ENCODE measurements around the gene RAB1A.

RAB1A gene

DNA sequence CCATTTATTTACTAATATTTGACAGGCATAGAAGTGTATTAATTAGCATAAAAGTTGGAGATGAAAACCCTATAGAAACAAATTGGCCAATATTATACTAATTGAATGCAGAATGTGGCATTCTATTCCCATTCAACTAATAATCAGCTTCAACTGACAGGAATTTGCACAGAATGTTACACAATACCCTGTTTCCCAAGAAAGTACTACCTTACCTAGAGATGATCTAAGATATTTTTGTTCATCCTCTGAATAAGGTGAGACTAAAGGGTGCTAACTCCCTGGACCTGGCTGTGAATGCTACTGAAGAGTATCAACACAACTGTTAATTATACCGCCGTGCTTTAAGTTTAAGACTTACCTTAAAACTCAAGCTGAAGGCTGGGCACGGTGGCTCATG is 44.8 kb downstream of the RAB1A start:
- no peak for DNase-seq

DNA sequence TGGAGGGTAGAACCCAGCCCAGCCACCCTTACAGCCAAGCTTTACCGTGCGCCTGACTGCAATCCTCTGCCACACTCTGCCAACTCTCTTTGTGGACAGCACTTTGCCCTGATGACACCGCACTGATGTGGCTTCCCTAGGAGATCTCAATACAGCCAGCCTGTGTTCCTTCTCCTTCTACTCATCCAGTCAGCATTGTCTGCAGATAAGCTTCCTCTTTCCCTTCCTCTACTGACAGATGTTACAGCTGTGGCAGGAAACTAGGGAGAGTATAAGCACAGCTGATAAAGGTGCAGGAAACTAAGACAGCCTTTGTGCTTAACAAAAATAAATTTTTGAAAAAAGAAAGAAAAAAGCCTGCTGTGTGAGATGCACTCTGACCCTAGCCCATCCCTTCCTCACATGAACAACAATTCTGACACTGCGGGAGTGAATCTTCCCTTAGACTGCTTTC is 48.6 kb downstream of the RAB1A start:
- DNase-seq, result peak; percentile 97

DNA sequence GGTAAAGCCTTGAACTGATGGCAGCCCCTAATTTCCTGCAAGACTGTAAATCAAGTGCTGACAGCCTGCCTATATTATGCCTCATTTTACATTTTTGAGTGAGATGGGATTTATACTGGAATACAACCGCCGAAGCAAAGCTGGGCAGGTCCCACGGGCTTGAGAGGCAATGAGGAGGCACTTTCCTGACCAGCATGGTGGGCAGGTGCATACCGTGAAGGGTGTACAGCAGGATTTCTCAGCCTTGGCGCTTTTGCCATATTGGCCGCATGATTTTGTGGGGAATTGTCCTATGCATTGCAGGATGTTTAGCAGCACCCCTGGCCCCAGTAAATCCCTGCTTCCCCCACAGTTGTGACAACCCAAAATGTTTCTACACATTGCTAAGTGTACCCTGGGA is 50.9 kb downstream of the RAB1A start:
- no peak for DNase-seq

DNA sequence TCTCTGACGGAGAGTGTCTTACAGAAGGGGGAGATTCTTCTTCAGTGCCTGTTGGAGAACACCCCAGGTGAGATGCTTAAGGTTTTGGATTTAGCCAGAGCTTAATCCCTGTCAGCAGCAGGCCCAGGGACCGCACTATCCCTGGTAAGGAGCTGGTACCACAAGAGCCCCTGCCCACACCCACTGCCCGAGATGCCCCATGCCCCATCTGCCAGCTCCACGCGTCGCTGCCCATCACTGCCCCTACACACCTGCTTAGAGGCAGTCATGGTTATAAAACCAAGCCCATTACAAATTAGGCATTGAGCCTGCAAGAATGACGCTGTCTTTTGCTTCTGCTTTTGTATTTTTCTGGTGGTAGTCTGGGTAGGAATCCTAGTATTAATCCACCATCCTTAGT is 52.0 kb downstream of the RAB1A start:
- DNase-seq, result no peak

DNA sequence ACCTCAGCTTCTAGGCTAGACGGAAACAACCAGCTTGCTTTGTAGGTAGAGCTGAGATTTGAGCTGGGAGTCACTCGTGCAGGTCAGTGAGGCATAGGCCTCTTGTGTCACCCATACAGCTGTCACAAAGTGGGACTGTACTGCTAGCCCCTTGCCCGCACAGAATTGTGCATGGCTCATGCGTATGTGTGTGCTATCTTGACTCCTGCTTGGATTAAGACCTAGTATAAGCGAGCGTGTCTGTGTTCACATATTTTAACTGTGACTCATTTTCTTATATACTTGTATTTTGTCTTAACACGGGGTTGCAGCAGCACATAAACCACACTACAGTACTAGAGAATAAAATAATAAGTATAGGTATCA is 53.6 kb downstream of the RAB1A start:
- no peak for DNase-seq

DNA sequence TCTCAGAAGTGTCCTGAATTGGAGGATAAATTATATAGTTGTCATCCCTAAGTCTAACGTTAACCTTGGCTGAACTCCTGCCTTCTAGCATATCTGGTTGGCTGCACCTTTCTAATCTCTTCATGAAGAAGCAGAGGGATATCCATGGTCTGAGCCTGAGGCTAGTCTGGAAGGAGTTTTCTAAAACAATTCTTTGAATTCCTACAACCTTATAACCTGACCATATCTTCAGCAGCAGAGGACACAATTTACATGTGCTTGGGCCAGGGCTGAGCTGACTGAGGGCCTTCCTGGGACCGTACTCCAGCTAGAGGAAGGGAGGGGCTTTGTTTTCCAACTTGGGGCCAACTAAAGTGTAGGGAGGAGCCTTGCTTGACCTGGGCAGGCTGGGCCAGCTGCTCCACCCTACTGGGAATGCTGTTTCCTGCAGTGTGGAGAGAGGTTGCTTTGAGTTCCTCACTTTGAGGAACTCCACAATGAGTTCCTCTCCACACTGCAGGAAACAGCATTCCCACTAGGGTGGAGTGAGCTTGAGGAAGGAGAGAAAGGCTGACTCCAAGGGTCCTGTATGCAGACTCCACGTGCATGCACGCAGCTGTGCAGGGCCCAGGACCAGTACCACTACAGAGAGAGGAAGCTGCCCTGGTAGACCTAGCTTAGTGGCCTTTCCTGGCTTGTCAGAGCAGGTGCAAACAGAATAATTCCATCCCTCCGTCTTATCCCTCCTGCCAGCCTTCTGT is 54.1 kb downstream of the RAB1A start:
- DNase-seq, result no peak

DNA sequence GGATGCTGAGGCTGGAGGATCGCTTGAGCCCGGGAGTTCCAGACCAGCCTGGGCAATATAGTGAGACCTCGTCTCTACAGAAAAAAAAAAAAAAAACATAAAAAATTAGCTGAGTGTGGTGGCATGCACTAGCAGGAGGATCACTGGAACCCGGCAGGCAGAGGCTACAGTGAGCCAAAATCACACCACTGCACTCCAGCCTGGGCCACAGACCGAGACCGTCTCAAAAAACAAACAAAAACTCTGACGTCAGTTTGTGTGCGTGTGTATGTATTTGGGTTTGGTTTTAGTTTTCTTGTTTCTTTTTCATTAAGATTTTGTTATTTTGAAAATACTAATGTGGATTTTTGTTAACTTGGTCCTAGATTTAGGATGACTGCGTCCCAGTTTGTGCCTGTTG is 54.7 kb downstream of the RAB1A start:
- DNase-seq, result no peak

DNA sequence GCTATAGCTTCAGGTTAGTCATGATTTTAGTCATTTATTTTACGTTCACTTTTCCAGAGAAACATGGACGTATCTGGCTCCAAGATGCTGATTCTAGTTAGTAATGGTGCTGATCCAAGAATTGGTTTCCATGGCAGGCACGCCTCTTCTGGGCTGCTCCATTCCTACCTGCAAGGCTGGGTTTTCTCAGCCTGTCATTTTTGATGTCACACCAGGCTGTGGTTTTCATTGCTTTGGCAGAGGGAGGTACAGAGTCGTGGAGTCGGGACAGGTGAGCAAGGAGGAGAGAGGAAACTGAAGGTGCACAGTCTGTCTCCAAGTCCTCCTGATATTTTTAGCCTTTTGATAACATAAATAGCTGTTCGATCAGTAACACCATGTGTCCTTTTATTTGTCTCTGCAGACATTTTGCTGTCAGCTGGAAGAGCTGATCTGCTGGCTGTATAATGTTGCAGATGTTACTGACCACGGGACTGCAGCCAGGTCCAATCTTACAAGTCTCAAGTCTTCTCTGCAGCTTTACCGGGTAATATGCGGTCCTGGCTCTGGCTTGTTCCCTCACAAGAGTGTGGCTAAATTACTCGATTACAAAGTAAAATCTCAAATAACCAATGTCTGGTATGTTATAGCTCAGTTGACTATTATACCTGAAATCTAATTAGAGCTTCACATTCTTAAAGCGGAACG is 55.9 kb downstream of the RAB1A start:
- DNase-seq, result no peak

DNA sequence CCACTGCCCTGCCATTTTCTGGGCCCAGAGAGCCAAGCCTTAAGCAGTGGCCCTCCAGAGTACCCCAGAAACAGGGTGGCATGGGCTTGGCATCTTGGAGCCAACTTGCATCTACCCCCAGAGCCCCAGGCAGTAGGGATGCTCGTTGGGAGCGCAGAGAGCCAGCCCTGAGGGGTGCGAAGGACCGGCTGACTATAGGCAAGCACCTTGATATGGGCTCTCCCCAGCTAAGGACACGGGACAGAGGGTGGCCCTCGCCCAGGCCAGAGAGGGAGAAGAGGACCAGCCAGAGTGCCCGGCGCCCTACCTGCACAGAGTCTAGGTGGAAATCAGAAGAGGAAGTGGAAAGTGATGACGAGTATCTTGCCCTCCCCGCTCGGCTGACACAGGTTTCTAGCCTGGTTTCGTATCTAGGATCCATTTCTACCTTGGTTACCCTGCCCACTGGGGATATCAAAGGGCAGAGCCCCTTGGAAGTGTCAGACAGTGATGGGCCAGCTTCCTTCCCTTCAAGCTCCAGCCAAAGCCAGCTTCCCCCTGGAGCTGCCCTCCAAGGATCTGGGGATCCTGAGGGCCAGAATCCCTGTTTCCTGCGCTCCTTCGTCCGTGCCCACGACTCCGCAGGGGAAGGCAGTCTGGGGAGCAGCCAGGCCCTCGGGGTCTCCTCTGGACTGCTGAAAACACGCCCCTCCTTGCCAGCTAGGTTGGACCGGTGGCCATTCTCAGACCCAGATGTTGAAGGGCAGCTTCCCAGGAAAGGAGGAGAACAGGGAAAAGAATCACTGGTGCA is 57.5 kb downstream of the RAB1A start:
- DNase-seq, result no peak

DNA sequence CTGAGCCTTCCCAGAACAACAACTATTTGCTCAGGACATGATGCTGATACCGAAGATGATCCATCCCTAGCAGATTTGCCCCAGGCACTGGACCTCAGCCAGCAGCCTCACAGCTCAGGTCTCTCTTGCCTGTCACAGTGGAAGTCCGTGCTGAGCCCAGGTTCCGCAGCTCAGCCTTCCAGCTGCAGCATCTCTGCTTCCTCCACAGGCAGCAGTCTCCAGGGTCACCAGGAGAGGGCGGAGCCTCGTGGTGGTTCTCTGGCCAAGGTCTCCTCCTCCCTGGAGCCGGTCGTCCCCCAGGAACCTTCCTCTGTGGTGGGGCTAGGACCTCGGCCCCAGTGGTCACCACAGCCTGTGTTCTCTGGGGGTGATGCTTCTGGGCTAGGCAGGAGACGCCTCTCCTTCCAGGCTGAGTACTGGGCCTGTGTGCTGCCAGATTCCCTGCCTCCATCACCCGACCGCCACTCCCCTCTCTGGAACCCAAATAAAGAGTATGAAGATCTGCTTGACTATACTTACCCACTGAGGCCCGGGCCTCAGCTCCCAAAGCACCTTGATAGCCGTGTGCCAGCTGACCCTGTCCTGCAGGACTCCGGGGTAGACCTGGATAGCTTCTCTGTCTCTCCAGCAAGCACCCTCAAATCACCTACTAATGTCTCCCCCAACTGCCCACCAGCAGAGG is 58.3 kb downstream of the RAB1A start:
- peak; percentile 35 for DNase-seq

DNA sequence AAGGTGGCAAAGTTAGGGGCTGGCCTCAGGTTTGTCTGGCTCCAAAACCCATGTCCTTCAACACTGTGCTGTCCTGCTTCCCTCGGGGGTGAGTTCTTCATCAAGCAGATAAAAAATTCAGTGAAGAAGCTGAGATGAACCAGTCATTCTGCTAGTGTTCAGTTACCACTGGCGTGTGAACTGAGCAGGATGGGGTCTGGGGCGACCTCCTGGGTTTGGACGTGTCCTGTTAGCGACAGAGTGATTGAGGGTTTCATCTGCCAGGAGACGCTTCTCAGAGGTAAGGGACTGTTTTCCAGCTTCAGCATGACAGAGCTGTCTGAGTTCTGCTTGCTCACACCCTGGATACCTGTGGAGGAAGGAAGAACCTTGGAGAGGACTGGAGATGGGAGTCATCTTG is 59.0 kb downstream of the RAB1A start:
- no peak for DNase-seq

DNA sequence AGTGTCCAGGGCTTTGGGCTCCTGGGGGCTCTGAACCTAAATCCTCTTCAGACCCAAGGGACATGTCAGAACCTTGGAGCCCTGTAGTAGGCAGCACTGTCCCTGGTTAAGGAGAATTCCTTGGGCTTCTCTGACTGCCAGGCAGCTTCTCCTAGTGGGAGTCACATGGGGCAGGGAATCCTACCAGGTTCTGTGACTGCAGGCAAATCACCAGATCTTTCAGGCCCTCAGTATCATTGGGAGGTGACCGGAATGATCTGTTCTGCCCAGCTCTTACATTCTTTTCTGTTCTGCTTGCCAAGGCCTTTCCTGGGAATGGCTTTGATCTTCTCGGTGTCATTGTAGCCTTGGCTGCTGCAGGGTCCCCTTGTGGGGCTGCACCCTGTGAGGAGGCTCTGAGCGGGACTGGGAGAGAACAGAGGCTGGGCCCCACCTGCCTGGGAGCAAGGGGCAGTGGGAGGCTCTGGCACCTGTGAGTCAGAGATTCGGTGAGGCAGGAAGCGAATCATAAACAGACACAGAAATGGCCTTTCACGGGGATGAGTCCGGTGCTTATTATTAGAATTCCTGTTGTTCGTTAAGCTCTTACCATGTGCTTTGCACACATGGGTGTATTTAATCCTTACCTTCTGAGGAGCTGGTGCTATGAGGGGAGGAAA is 59.6 kb downstream of the RAB1A start:
- DNase-seq, result no peak

DNA sequence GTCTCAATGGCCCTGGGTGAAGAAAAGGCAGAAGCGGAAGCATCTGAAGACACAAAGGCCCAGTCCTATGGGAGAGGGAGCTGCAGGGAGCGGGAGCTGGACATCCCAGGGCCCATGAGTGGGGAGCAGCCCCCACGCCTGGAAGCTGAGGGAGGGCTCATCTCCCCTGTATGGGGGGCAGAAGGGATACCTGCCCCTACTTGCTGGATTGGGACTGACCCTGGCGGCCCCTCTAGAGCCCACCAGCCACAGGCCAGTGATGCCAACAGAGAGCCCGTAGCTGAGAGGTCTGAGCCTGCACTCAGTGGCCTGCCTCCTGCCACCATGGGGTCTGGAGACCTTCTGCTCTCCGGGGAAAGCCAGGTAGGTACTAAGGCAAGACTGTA is 60.5 kb downstream of the RAB1A start:
- no peak for DNase-seq

DNA sequence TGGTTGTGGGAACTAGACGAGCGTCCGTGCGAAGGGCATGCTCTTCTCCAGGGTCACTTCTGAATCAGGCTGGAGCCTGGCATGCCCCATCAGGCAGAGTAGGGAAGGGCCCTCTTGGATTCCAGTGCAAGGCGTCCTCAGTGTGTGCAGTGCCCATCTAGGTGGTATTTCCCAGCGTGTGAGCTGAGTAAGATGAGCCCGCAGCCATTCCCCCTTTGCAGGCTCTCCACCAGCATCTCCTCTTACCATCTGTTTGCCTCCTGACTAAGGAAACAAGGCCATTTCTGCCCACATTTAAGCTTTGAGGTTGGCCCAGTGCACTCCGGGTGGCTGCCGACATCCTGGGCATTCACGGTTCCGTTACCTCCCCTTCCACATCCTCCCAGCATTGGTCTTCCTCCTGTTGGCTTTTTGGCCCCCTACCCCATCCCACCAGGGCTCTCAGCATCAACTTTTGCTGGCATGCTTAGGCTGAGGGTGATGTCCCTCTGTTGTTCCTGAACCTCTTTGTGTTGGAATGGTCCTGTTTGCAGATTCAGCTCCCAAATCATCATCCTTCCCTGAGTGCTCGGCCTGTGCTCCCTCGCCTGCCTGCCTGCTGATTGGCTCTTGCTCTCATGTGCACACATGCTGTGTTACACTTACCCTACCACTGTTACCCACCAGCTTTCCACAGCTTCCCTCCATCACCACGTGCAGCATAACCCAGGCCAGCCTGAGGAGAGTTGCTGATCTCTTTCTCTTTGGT is 61.9 kb downstream of the RAB1A start:
- DNase-seq, result peak; percentile 34

DNA sequence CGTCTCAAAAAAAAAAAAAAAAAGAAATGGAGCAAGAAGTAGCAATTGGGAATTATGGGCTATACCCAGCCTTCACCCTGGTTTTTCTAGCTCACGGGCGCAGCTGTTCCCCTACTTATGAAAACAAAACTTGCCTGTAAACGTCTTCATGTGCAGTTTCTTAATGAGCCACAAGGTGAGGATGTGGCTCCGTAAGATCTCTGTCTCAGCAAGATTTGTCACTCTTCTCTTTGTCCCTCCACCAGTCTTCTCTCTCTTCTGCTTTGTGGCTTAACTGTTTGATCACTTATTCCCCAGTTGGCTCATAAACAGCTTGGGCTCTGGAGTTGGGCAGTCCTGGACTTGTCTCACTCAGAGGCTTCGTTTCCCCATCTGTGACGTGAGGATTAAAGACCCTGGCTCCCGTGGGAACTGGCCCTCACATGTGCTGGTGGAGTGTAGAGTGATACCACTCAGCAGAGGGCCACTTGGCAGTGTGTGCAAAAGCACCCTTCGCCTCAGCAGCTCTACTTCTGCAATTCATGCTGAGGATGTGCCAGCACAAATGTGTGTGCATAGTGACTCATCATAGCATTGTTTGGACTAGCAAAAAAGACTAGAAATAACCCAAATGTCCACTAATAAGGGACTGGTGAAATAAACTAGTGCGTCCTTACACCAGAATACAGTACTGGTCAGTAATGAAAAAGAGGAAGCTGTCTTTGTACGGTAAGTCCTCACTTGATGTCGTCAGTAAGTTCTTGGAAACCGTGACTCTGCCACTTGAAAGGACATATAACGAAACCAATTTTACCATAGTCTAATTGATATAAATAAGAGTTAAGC is 65.0 kb downstream of the RAB1A start:
- peak; percentile 92 for DNase-seq

DNA sequence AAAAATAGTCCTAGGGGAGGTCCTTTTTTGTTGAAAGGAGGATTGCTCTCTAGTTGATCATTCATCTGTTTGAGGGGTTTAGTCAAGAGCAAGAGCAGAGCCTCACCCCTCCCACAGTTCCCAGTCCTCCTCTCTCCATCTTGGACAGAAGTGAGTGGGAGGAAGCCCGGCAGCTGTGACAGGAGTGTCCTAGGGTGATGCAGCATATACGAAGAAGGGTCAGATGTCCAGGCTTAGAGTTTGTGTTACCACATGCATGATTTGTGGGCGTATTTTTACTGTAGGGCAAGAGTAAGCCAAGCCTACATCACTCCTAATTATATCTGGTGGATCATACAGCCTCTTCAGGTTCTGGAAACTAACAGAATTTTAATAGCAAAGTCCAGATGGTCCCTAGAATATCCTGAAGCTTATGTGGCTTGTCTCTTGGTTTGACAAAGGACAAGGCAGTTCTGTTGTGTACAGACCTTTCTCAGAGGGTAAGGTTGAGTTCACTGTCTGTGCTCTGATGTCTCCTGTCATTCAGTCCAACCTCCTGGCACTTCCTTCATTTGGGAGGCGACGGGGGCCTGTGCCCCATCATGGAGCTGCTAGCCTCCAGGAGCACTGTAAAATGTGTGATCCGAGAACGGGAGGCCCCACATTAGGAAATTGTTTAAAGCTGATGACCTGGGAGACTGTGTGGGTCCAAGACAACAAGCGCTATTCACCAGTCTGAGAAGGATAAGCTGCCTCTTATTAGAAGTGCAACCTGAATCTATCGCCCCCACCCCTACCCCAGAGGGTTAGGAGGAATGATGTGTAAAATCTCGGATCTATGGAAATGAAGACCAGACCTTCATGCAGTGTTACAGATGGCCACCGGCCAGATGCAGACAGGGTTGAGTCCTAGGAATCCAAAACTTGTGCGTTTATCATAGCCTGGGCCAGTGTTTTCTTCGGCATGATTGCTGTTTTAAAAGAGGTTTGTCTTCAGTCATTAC is 66.8 kb downstream of the RAB1A start:
- DNase-seq, result no peak

DNA sequence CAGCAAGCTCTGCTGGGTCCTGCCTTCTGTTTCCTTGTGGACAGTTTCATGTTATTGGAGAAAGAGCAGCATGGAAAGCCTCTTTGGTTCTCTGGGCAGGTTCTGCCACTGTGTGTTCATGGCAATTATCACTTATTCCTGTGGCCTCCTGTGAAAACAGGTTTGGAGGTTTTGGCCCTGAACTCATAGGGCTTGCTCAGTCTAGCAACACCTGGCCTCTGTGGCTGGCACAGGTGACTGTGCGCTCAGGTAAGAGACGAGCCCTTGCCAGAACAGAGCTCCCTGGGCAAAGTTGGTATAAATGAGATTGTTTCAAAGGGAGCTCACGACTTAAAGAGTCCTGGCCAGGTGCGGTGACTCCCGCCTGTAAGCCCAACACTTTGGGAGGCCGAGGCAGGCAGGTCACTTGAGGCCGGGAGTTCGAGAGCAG is 68.0 kb downstream of the RAB1A start:
- DNase-seq, result no peak

DNA sequence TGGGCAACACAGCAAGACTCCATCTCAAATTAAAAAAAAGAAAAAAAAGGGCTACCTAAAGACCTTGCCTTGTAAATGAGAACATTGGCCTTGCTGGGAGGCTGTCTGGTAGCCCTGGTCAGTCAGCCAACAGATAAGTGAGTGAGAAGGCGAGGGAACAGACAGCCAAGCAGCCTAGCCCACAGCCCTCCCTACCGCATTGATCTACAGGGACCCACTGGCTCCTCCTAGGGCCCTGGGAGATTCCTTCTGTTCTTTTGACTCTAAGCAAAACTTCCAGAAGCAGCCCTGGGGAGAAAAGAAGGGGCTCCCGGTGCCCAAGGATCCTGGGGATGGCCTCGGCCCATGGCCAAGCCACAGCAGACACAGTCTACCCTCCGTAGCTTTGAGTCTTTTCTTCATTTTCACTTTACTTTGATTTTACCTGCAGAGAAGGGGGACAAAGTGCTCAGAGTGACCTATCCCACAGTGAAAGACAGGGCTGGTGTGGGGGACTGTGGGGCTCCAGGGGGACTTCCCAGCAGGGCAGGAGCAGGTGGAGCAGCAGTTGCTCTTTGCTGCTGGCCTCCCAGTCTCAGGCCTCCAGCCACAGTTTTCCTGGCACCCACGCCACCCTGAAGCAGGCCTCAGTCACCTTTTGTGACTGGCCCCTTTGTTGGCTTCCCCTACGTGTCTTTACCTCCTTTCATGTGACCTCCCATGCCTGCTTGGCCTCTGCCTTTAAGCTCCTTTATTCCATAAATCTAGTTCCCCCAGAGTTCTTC is 68.6 kb downstream of the RAB1A start:
- DNase-seq, result no peak

DNA sequence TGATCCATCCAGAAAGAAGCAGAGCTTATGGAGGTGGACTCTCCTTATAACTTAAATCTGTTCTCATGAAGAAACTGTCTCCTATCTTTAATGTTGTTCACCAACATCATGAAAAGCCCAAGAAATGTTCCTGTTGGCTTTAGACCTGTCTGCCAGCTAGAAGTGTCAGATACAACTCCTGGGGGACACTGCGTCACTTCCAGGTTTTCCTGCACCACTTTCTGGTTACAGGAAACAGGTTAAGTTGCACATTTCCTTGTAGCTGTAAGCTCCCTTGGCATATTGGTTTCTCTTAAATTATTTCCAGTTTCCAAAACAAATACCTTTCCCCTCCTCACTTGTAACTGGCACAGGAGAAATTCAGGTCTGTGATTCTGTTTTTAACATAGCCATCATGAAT is 70.8 kb downstream of the RAB1A start:
- no peak for DNase-seq
